ENCODE data around the gene NEU2. TPM values are rescaled to one million over a fixed set of nuclear protein-coding genes. Genes with fewer than 3 reads are reported as not detected.

Gene NEU2
- total and polyA plus RNA-seq, 9 of the 15 experiments (the other 6 are each of a cell fraction or from before 2014, with no cell fraction given) = not detected

DNA sequence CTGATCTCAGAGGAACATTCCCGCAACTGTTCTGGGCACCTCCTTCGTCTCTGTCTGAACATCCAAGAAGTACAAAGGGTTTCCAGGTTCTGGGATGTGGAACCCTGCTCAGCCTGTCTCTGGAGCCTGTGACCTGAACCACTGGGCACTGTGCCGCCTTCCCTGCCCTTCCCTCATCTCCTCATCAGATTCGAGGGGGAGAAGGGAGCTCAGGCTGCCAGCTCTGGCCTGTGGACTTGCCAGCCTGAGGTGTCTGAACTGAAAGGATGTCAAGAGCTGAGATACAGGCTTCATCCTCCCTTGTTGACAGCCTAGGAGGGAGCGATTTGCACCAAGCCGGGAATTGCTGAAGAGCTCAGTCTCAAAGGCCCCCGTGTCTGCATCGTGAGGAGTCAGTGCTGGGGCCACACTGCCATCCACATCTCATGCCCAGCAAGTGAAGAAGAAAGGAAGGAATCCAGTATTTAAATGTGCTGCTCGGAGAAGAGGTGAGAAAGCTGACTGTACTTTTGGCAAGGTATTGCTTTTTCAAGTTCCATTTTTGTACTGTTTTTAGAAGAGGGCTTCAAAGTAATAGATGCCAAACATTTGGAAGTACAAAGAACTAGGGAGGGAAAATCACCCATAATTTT is 12.6 kb downstream of the NEU2 start:
- Histone ChIP-seq H3K9me1 (ENCODE audit: control insufficient read depth, insufficient read depth, low read length) (no peaks in the 10 kb centered on the region), H3K9ac (ENCODE audit: insufficient read depth in 1 of 2, low read depth in 2 of 2, low read length in 2 of 2) (no peak overlapping the region), H3K4me3 (no peak overlapping the region), H3K36me3 (ENCODE audit: control insufficient read depth, insufficient read depth, low read length) (no peaks in the 10 kb centered on the region), H3K27me3 (ENCODE audit: control insufficient read depth in 2 of 2, insufficient read depth in 2 of 2, low read length in 2 of 2) (peaks cover 0 to 56% of the 10 kb centered on the region in 2 experiments; a peak in 3 of 5 replicates), H3K4me2 (ENCODE audit: insufficient read depth, low read length) (no peak overlapping the region), H3K79me2 (ENCODE audit: control insufficient read depth, insufficient read depth, low read length) (no peaks in the 10 kb centered on the region), H3K27ac (ENCODE audit: extremely low read depth, low read depth, low read length) (no peak overlapping the region), H3K4me1 (replicated peaks in 1 of 2; ENCODE audit: control insufficient read depth in 2 of 2, insufficient read depth in 2 of 2, low read length in 2 of 2) (no peaks in the 10 kb centered on the region; a peak in 1 of 5 replicates), H3K9me3 (replicated peaks; ENCODE audit: control insufficient read depth, insufficient read depth, low read depth, low read length) (no peaks in the 10 kb centered on the region), H4K20me1 (replicated peaks; ENCODE audit: control insufficient read depth, insufficient read depth, low read length) (no peaks in the 10 kb centered on the region), H2AFZ (ENCODE audit: low read depth, low read length) (no peak overlapping the region)
- ATAC-seq (no peak), DNase-seq (ENCODE audit: extremely low read depth in 1 of 4, low spot score in 3 of 4) (no peak), FAIRE-seq (no peak)
- intact Hi-C loops (cut with micrococcal nuclease) (loop anchor here (10.0 kb wide), 1 partner anchor 210 kb away; the partner anchor contains the start of gene ATG16L1), in situ Hi-C loops (cut with MboI) (no loop called here)
- ChIA-PET POLR2A (interaction anchor here (0.8 kb wide), 1 partner anchor 16 kb away, joined by 3 read pairs; no protein-coding TSS in a partner anchor), CTCF (ENCODE audit: low intra/inter-chr PET ratio) (interaction anchor here (0.6 kb wide), 1 partner anchor 406 kb away, joined by 5 read pairs; no protein-coding TSS in a partner anchor)
- TF ChIP-seq, protein P1, sequence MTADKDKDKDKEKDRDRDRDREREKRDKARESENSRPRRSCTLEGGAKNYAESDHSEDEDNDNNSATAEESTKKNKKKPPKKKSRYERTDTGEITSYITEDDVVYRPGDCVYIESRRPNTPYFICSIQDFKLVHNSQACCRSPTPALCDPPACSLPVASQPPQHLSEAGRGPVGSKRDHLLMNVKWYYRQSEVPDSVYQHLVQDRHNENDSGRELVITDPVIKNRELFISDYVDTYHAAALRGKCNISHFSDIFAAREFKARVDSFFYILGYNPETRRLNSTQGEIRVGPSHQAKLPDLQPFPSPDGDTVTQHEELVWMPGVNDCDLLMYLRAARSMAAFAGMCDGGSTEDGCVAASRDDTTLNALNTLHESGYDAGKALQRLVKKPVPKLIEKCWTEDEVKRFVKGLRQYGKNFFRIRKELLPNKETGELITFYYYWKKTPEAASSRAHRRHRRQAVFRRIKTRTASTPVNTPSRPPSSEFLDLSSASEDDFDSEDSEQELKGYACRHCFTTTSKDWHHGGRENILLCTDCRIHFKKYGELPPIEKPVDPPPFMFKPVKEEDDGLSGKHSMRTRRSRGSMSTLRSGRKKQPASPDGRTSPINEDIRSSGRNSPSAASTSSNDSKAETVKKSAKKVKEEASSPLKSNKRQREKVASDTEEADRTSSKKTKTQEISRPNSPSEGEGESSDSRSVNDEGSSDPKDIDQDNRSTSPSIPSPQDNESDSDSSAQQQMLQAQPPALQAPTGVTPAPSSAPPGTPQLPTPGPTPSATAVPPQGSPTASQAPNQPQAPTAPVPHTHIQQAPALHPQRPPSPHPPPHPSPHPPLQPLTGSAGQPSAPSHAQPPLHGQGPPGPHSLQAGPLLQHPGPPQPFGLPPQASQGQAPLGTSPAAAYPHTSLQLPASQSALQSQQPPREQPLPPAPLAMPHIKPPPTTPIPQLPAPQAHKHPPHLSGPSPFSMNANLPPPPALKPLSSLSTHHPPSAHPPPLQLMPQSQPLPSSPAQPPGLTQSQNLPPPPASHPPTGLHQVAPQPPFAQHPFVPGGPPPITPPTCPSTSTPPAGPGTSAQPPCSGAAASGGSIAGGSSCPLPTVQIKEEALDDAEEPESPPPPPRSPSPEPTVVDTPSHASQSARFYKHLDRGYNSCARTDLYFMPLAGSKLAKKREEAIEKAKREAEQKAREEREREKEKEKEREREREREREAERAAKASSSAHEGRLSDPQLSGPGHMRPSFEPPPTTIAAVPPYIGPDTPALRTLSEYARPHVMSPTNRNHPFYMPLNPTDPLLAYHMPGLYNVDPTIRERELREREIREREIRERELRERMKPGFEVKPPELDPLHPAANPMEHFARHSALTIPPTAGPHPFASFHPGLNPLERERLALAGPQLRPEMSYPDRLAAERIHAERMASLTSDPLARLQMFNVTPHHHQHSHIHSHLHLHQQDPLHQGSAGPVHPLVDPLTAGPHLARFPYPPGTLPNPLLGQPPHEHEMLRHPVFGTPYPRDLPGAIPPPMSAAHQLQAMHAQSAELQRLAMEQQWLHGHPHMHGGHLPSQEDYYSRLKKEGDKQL (CRISPR knock-in tag; IDR thresholded peaks at IDR 0.05; ENCODE audit: borderline replicate concordance) = no peak
- TF ChIP-seq MBD2 (IDR thresholded peaks at IDR 0.05; ENCODE audit: borderline replicate concordance, low read depth) = no peak
- TF ChIP-seq NFRKB (IDR thresholded peaks at IDR 0.05; ENCODE audit: low read depth) = no peak
- TF ChIP-seq RCOR1 (IDR thresholded peaks at IDR 0.05; ENCODE audit: borderline replicate concordance in 1 of 2, low read depth in 2 of 2, low read length in 2 of 2) = no peak
- TF ChIP-seq, protein P2, sequence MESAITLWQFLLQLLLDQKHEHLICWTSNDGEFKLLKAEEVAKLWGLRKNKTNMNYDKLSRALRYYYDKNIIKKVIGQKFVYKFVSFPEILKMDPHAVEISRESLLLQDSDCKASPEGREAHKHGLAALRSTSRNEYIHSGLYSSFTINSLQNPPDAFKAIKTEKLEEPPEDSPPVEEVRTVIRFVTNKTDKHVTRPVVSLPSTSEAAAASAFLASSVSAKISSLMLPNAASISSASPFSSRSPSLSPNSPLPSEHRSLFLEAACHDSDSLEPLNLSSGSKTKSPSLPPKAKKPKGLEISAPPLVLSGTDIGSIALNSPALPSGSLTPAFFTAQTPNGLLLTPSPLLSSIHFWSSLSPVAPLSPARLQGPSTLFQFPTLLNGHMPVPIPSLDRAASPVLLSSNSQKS (CRISPR knock-in tag; IDR thresholded peaks at IDR 0.05) = no peak
- TF ChIP-seq ZNF274 (IDR thresholded peaks at IDR 0.05; ENCODE audit: borderline replicate concordance, low read depth, low read length) = no peak
- TF ChIP-seq SAP30 (IDR thresholded peaks at IDR 0.05; ENCODE audit: borderline replicate concordance, insufficient read depth, low read depth, low read length, poor library complexity, severe bottlenecking) = no peak
- TF ChIP-seq DNMT1 (IDR thresholded peaks at IDR 0.05) = no peak
- TF ChIP-seq MEIS2 (IDR thresholded peaks at IDR 0.05; ENCODE audit: partially characterized antibody) = no peak
- TF ChIP-seq TAF7 (tag; IDR thresholded peaks at IDR 0.05) = no peak
- no peak for TF ChIP-seq EGR1 (conservative IDR thresholded peaks at IDR 0.05)
- no peak for TF ChIP-seq FOXJ2 (tag; IDR thresholded peaks at IDR 0.05)
- WGBS (ENCODE audit: insufficient coverage, low coverage, missing lambda C conversion rate) = 19% methylated on average over 9 of the region's 9 CpGs
- no TSS peak for BruUV-seq (replicated peaks)
